Measurements from ENCODE around the gene HSPBAP1. TPM values are rescaled to one million over a fixed set of nuclear protein-coding genes. Genes with fewer than 3 reads are reported as not detected.

Gene HSPBAP1
- total RNA-seq, 6 experiments from 2014 or later = 2.4 to 4.0 (median 3.3) TPM

- Histone ChIP-seq H3K27ac (no peak overlapping the region), H3K27me3 (no peaks in the 10 kb centered on the region), H3K9me3 (no peaks in the 10 kb centered on the region), H3K4me1 (no peaks in the 10 kb centered on the region), H3K36me3 (no peaks in the 10 kb centered on the region), H3K4me3 (no peak overlapping the region)
- no CpG with 5 or more reads among the region's 1 CpG for WGBS (ENCODE audit: insufficient coverage, low coverage, low lambda C conversion rate, missing lambda C conversion rate)
- DNase-seq = no peak
- intact Hi-C loops (cut with DNase I) = no loop called here
- ATAC-seq = no peak
- TF ChIP-seq CTCF (IDR thresholded peaks at IDR 0.05) = no peak
- no peak for TF ChIP-seq POLR2A (IDR thresholded peaks at IDR 0.05)
Measured at GRCh38 chr3:122785231-122785630, 8.4 kb downstream of the HSPBAP1 start.

- intact Hi-C loops (cut with DNase I) = no loop called here
- no peak for TF ChIP-seq CTCF (IDR thresholded peaks at IDR 0.05)
- no peak for TF ChIP-seq POLR2A (IDR thresholded peaks at IDR 0.05)
- ATAC-seq = no peak
- H3K27me3 ChIP-seq = no peaks in the 10 kb centered on the region
- H3K4me3 ChIP-seq = no peak overlapping the region
- H3K9me3 ChIP-seq = no peaks in the 10 kb centered on the region
- 93% methylated on average over 1 of the region's 1 CpG for WGBS (ENCODE audit: insufficient coverage, low coverage, low lambda C conversion rate, missing lambda C conversion rate)
- H3K36me3 ChIP-seq = no peaks in the 10 kb centered on the region
- no peaks in the 10 kb centered on the region for H3K4me1 ChIP-seq
- no peak overlapping the region for H3K27ac ChIP-seq
- DNase-seq = no peak
Measured at GRCh38 chr3:122784436-122784835, 9.2 kb downstream of the HSPBAP1 start.

- WGBS (ENCODE audit: insufficient coverage, low coverage, low lambda C conversion rate, missing lambda C conversion rate) = 100% methylated on average over 1 of the region's 1 CpG
- DNase-seq (no peak), ATAC-seq (no peak)
Measured at GRCh38 chr3:122782804-122783203, 10.8 kb downstream of the HSPBAP1 start.

GRCh38 chr3:122777563-122777962, 16.1 kb downstream of the HSPBAP1 start:
- ATAC-seq = no peak
- Histone ChIP-seq H3K4me3 (no peak overlapping the region), H3K27me3 (no peaks in the 10 kb centered on the region), H3K9me3 (no peaks in the 10 kb centered on the region), H3K27ac (no peak overlapping the region), H3K4me1 (no peaks in the 10 kb centered on the region), H3K36me3 (no peaks in the 10 kb centered on the region)
- intact Hi-C loops (cut with DNase I) = no loop called here
- TF ChIP-seq CTCF (IDR thresholded peaks at IDR 0.05) = no peak
- TF ChIP-seq POLR2A (IDR thresholded peaks at IDR 0.05) = no peak
- WGBS (ENCODE audit: insufficient coverage, low coverage, low lambda C conversion rate, missing lambda C conversion rate) = 81% methylated on average over 3 of the region's 3 CpGs
- no peak for DNase-seq

More at GRCh38 chr3:122782804-122783203, 10.8 kb downstream of the HSPBAP1 start:
- Histone ChIP-seq H3K27me3 (no peaks in the 10 kb centered on the region), H3K36me3 (no peaks in the 10 kb centered on the region), H3K27ac (no peak overlapping the region), H3K4me3 (no peak overlapping the region), H3K9me3 (no peaks in the 10 kb centered on the region), H3K4me1 (no peaks in the 10 kb centered on the region)
- TF ChIP-seq CTCF (IDR thresholded peaks at IDR 0.05) = no peak
- TF ChIP-seq POLR2A (IDR thresholded peaks at IDR 0.05) = no peak
- intact Hi-C loops (cut with DNase I) = no loop called here
